GM12875 (cell line): ENCODE results near the gene C21orf91.

ENCODE experiments used
- H3K4me3 ChIP-seq: one replicate; pipeline ENCODE4 v1.5.1; 2011; ENCODE audit warnings: low read depth, low read length, control low read depth
- CTCF ChIP-seq: IDR thresholded peaks from 2 replicates; pipeline ENCODE4 v1.5.1; 2011; ENCODE audit warnings: low read depth, mild to moderate bottlenecking, control low read depth, inconsistent platforms, low read length, moderate library complexity, borderline replicate concordance; ENCODE audit not compliant: insufficient read depth

C21orf91 gene

GRCh38 chr21:17768840-17769446, 50.2 kb downstream of the C21orf91 start:
- no peak overlapping the region for H3K4me3 ChIP-seq
- TF ChIP-seq CTCF: no peak

- no peak overlapping the region for H3K4me3 ChIP-seq
- no peak for TF ChIP-seq CTCF
Observed at GRCh38 chr21:17765207-17765606, 53.9 kb downstream of the C21orf91 start.

GRCh38 chr21:17763288-17764037, 55.7 kb downstream of the C21orf91 start:
- TF ChIP-seq CTCF: no peak
- H3K4me3 ChIP-seq: no peak overlapping the region

GRCh38 chr21:17759511-17760178, 59.5 kb downstream of the C21orf91 start:
- TF ChIP-seq CTCF: no peak
- H3K4me3 ChIP-seq: no peak overlapping the region

- no peak overlapping the region for H3K4me3 ChIP-seq
- TF ChIP-seq CTCF: no peak
Observed at GRCh38 chr21:17758683-17759082, 60.5 kb downstream of the C21orf91 start.

- TF ChIP-seq CTCF: no peak
- no peak overlapping the region for H3K4me3 ChIP-seq
Observed at GRCh38 chr21:17757671-17758070, 61.5 kb downstream of the C21orf91 start.
